ENCODE measurements around the gene FGF1.

Gene FGF1

DNA sequence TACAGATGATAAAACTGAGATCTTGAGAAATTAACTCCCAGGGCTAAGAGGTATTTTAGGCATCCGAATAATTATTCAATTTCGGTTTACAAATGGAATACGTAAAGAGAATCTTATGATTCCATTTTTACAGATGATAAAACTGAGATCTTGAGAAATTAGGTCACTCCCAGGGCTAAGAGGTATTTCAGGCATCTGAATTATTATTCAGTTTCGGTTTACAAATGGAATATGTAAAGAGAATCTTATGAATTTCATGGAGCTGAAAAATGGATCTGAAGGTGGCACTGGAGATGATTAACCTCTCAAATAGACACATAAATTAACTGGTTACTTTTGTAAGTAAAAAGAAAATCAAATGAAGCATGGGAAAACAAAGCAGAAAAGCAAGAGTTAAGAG lies 44.2 kb downstream of the FGF1 start:
- no peak for DNase-seq

DNA sequence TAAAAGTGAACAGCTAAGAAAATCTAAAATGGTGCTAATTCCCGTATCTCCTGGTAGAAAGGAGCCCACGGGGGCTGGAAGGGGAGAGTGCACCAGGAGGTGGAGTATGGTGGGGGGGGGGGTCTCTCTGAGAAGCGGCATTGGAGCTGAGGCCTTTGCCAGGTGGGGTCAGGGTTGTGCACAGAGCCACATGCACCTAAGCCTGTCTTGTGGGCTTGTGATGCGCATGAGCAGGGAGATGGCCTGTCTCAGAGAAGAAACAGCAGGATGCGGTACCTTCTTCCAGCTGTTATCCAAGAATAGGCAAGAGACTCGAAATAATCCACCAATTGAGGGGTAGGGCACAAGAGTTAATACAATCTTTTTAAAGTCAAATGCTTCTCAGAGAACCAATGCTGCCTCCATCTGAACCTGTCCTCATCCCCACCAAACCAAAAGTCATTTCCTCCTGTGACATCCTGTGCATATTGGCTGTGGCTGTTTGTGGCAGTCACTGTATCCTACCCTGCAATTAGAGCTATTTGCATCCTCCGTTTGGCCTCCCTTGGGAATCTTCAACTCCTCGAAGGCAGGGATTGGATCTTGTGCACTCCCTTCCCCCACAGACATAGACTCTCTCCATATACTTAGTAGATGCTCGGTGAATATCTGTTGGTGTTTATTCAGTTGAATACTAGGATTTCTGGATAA lies 45.4 kb downstream of the FGF1 start:
- no peak for DNase-seq

DNA sequence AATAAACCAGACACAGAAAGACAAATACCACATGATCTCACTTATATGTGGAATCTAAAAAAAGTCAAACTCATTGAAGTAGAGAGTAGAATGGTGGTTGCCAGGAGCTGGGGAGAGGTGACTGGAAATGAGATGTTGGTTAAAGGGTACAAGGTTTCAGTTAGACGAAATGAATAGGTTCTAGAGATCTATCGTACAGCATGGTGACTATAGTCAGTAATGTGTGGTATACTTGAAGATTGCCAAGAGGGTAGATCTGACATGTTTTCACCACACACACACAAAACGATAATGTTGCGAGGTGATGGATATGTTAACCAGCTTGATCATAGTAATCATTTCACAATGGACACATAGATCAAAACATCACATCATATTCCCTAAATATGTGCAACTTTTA lies 46.4 kb downstream of the FGF1 start:
- no peak for DNase-seq

DNA sequence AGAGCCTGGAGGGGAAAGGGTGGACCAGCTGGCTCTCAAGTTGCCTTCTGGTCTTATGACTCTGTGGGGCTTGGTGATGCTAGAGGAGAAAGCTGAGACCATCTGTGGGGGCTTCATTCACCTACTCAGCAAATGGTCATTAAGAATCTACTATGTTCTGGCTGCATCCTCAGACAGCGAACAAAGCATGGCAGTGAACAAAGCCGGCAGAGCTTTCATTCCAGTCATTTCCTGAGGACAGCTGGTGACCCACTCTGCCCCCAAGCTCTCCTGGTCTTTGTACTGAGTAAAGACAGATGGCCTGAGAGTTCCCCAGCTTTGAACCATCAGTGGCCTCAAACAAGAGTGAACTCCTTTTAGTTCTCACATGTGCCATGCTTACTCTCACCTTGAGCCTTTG lies 48.0 kb downstream of the FGF1 start:
- DNase-seq, result no peak

DNA sequence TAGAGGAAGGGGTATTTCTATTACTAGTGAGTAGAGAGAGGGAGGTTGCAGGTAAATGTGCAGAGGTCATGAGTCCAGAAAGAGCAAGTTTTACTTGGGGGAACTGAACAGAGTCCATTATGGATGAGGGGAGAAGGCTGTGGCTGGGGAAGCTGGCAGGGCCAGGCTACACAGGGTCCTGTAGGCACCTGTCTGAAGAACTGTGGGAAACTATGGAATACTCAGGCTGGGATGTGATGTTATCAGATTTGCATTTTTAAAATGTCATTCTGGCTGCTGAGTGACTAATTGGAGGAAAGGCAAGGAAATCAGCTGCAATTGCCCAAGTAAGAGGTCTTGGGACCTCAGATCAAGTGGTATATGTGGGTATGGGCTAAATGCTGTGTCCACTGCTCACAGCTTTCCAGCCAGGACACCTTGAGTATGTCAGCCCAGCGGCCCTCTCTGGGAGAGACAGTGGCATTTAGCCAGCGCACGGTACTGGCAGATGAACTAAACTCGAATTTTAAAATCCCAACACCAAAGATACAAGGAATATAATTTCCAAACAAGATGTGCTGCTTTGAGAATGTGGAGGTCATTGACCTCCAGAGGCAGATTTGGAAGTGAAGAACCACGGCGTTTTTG lies 49.1 kb downstream of the FGF1 start:
- DNase-seq, result no peak

DNA sequence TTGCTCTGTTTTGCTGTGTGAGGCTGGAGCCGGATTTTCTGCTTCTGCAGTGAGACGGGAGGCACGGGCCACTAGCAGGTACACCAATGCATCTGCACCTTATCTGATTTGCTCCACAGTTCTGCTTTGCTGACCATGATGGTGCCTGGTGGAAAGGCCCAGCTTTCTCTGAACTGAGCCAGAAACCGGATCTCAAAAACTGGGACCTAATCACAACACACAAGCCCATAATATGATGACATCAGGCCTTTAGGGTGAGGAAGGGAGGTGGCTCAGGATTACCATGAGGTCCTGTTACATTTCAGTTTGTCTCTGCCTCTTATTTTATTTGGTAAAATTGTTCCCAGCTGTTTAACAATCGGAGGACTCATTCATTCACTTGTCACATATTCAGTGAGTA lies 49.8 kb downstream of the FGF1 start:
- DNase-seq, result no peak

DNA sequence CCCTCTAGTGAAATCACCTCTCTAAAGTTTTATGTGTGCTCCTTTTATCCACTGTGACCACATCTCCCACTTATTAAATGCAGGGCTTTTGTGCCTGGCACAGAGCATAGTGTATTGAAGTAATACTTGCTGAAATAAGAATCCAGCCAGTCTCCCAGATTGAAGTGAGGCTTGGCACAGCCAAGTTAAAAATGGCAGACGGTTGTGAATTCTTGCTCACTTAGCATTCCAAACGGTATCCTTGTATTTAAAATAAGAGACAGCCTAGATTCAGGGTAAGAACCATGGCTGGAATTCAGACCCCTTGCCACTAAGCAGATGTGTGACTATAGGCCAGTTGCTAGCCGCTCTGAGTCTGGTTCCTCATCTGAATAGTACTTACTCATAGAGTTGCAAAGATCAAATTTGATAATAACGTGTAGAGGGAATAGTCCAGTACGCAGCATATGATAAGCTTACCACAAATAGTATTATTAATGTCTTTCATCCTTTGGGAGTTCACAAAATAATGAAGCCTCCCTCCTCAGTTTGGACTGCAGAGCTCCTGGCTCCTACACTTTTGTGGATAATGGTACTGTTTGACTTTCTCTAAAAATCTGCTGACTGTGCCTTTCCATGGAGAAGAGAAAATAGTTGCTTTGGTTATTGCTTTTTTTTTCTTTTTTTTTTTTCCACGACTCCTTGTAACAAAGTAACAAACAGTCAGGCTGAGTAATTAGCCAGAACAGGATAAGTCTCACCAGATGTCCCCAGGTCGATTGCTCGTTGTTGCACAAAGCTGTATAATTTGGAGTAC lies 51.5 kb downstream of the FGF1 start:
- DNase-seq, result no peak

DNA sequence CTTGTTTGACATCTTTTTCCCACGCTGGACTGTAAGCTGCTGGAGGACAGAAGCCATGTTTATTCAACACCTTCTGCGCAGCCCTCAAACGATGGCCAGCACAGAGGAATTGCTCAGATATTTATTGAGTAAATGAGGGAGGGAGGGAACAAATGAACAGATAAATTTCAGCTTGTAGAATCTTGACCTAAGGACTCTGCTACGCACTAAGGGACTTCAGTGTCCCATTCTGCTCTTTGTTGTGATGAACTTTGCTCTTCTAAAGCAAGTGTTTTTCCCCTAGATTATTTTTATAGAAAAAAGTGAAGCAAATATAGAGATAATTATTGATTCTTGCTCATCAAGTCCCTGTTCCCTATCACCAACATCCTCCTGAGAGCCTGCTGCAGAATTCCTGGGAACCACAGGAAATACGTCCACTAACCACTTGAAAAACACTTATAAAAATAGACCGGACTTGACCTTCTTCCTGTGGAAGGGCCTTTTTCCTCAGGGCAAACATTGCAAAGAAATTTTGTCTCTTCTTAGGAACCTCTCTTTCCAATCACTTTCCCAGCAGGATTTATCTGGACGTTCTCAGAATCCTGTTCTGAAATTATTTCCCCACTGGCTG lies 54.9 kb downstream of the FGF1 start:
- no peak for DNase-seq

DNA sequence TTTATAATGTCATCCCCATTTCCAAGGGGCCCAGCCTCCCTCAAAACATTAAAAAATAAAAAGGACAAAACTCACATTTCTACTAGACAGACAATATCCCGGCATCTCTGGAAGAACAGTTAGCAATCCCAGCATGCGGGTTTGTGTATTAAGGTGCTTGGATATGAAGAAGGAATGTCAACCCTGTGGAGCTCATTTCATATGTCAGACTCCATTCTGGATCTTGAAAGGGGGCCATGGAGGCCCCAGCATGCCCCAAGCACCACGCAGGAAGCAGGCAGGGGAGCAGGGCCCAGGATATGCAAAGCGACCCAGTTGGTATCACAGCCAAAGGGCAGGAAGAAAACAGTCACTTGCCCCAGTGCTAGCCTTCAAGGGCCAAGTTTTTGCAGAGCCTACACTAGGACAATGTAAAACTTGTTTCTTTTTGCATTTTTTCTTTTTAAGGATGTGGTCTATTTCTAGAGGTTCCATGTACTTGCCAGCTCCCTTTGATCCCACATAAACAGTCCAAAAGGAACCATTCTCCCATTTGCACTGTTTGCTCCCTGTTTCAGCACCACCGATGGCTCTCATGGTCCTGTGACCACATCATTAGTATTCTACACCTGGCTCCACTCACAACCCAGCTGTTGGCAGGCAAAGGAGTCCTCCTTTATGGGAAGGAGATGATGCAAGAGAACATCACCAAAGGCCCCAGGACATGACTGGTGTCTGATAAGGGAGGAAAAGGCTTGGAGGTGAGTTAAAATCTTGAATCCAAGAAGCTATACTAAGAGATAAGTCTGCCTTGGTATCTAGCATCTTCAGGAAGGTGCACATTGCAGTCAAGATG lies 58.3 kb downstream of the FGF1 start:
- DNase-seq, result no peak

DNA sequence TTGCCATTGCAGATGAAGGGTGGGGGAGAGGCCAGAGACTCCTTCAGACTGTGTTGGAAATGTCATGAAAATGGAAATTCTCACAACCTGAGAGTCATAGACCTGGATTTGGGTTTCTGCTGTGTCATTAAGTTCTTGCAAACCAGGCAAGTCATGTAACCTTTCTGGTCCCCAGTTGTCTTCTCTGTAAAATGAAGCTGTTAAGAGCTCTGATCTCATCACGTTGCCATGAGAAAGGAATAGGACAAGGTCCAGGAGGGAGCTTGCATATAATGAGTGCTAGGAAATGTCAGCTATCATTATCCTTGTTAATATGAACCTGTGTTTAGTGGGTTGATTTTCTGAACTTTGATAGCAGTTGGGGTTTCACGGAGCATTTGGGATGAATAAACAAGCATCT lies 59.1 kb downstream of the FGF1 start:
- no peak for DNase-seq

DNA sequence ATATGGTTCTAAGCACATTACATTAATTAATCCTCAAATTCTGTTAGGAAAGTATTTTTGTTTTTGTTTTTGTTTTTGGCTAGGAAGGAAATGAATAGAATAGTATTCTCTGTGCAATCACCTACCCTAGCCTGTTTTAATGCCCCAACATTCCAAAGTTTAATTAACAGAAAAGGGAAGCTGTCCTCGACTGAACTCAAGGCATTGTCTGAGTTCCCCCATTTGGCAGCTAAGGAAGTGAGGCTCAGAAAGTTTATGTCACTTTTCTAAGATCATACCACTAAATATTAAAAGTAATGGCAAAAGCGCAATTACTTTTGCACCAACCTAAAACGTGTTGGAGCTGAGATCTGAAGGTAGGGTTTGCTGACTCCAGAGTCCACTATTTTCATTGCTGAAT lies 59.8 kb downstream of the FGF1 start:
- DNase-seq, result no peak

DNA sequence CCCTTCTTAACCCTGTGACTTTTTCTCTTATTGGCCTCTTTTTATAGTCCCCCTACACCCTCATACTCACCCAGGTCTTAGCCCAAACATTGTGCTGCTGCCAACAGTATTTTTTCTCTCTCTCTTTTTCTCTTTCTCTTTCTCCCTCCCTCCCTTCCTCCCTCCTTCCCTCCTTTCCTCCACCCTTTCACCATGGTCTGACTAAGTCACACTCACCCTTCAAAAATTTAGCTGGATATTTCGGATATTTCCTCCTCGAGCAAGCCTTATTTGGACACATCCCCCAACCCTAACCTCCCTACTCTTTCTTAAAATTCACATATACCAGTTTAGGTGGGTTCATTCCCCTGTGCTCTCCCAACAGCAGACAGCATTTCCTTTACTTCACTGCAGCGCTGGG lies 64.7 kb downstream of the FGF1 start:
- no peak for DNase-seq

DNA sequence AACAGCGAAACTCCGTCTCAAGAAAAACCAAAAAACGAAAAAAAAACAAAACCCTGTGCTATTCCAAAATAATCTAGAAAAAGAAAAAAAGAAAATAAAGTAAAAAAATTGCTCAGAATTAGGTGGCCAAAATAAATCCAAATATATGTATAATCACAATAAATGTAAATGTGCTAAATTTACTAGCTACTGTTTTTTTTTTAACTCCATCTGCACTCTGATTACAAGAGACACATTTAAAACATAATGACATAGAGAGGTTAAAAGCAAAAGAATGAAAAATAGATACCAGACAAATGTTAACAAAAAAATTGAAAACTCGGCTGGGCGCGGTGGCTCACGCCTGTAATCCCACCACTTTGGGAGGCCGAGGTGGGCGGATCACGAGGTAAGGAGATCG lies 66.1 kb downstream of the FGF1 start:
- no peak for DNase-seq

DNA sequence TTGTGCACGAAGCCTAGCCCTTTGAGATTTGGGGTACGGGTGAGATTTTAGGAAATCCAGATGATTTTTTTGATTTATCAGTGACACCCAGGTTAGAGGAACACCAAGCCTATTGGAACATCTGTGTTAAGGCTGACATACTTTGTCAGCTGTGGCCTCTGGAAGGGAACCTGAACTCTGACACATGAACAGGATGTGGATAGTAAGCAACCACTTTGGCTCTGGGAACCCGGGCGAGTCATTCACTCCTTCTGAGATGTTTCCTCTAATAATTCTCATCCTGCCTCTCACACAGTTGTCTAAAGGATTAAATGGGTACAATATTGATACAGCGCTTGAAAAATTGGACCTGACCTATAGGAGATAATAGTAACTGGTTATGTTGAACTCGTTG lies 67.8 kb downstream of the FGF1 start:
- DNase-seq, result no peak

DNA sequence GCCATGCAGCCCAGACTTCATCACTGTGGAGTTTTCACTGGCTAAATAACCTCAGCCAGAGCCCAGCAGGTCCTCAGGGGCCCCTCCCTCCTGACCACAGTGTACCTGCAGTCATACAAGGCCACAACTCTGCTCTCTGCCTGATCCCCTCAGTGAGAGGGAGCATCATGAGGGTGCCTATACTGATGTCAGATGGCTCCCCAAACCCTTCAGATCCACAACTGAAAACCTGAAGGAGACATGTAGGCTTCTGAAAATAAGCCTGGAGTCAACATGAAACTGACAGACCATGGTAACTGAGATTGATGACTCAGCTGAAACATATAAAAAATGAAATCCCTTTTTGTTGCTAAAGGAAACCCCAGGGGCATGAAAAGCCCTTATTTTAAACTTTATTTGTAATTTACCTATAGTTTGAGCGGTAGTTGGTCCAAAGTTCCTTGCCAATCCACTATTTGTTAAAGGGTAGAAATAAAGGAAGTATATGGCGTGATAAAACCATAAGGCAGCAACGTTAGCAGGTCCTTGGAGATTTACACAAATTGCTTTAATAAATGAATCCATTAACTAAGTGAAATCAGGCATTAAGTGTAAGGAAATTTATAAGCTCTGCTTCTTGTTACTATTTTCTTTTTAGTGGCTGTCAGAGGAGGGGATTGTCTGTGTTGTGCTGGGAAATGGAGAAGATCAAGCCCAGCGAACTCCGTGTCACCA lies 68.3 kb downstream of the FGF1 start:
- no peak for DNase-seq

DNA sequence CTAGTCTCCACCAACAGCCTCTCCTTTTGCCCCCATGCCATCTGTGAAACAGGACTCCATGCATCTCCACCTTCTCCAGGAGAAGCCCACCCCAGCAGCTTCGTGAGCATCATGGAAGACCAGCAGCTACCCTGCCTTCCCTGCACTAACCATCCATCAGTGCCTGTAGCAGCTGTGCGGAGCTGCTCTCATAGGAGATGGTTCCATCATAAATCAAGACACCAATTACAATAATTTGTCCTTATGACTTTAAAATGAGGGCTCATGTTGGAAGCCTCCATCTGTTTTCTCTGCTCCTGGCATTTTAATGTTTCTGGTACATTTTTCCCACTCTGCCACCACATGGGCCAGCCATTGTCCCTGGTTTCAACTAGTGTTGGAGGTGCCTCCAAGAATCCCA lies 69.9 kb downstream of the FGF1 start:
- no peak for DNase-seq

DNA sequence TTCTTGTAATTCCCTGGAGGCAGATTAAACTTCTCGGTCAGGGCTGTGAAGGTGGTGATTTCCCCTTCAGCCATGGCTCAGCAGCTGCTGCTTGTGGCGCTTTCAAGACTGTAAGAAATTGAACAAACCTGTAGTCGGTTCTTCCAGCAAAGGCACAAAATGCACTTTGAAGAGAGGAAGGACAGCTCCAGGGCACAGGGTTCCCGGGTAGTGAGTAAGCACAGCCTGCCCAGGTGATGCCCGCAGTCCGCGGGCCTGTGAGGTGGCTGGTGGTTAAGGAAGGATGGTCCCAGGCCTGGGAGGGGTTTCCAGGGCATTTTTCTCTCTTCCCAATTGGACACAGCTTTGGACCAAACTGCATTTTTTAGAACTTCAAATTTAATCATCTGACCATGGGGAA lies 71.8 kb downstream of the FGF1 start:
- DNase-seq, result no peak

DNA sequence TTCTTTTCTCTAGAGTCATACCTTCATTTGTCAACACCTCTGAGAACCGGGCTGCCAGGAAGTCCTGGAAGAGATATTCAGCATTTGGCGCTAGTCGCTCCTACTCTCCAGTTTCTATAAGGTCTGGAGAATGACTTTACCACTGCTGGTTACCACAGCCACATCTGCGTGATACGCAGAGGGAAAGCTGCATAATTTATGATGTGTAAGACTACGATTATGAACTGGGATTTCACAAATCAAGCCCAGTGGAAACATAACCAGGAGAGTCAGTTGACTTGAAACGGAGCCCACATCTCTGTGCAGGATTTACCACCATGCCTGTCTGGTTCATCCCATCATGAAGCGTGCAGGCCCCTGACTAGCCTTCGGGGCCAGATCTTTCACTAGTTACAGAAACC lies 72.6 kb downstream of the FGF1 start:
- no peak for DNase-seq

DNA sequence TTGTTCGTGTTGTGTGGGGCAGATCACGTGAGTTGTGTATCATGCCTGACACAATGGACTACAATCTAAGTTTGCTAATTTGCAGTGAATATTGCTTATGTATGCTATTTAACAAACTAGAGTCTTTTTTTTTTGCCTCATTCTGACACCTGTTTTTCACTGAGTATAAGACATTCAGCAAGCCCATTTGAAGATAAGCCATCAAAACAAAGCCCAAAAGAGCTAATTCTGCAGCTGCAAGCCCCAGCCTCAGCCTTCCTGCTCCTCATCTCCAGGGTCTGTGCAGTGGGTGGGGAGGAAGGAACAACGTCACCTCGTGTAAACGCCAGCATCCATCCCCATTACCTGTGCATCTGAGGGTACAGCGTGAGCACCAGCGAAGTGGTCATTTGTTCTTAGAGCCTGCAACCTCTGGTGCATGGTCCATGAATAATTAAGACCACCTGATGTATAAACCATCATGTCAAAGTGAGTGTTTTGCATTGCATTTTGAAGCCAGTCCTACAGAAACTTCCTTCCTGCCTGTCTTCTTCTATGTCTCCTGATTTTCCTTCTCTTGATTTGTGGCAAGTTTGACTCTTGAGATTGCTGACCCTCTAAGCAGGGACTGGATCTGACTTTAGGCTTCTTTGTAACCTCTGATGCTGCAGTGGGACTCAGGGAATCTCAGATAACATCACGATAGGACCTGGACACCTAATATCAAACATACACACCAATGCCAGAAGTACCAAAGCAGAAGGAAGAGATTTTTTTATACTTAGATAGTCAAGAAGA lies 73.2 kb downstream of the FGF1 start:
- DNase-seq, result no peak

DNA sequence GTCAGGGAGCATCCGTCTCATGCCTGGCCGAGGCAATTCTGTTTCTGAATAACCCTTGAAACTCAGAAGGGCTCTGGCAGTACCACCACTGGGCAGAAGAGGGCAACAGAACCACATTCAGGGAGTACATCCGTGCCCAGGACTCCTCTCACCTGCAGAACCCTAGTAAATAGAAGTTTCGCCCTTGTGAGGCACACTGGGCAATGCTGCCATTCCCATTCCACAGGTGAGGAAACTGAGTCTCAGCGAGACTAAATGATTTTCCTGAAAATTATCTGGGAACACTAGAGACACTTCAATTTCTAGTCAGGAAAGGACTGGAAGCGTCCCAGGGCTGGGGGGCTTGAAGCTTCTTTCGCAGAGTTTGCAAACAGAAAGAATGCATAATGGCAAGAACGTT lies 74.7 kb downstream of the FGF1 start:
- peak; percentile 6 for DNase-seq

DNA sequence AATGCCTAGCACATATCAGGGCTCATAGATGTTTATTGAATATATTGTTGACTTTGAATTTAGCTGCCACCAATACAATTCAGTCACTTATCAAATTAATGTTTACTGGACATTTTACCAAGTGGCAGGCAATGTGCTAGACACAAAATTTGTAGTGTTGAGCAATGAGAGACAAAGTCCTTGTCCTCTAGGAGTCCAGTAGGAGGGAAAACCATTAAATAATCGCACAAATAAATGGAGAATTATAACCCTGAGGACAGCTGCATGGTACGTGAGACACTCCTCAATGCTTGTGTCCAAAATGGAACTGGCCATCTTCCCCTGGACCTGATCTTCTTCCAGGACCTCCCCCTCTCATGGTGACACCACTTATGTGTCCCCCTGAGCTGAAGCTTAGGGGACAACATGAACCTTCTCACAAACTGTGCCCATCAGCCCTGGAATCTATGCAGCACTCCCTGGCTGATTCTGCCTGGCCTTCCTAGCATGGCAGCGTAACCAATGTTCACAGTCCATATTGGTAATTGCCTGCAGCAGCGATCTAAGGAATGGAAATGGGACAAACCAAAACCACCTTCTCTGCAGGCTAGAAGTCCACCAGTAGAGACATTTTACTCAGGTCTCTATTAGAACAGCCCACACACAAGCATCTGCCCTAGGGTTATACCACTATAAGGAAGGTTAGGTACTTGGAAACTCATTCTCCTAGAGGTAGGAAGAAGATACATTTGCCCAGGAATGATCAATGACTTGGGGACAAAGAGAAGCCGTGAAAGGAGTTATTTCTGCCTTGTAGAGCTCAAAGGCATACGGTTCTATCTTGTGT lies 75.5 kb downstream of the FGF1 start:
- DNase-seq, result no peak

Measured in DMS79 treated with DMSO at 0.1 percent for 48 hours (cell line).